Fibroblast of gingiva (primary cell): Measurements from ENCODE around the gene GNB1L.

ENCODE experiments used
- DNase-seq: peaks from one replicate; pipeline ENCODE4 v3.0.0-alpha.2; 2011; ENCODE audit warnings: low read depth

The GNB1L gene

DNA sequence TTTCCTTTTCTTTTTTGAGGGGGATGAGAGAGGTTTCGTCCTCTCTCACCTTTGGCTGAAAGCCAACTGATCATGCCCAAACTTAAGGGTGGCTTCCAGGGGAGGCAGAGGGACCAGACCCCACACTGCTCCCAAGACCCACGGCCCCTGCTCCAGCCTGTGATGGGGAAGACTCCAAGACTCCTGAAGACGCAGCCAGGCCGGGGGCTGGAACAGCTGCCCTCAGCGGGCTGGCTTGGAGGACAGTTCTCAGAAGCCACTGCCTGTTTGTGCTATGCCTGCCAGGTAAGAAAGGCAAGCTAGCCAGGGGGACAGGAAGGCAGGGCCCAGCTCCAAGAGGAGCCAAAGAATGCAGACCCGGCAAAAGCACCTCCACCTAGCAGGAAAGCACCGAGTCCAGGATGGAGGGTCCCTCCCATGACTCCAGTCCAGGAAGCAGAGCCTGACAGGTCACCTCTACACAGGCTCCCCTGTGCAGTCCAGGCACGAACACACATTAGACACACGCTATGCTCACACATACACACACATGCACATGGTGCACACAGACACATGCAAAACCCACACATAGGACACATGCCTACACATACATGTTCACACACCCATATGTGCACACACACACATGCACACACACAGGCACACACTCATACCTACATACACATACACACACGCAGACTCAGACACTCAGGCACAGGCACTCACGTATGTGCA, 31.3 kb downstream of the GNB1L start:
- DNase-seq, result no peak

DNA sequence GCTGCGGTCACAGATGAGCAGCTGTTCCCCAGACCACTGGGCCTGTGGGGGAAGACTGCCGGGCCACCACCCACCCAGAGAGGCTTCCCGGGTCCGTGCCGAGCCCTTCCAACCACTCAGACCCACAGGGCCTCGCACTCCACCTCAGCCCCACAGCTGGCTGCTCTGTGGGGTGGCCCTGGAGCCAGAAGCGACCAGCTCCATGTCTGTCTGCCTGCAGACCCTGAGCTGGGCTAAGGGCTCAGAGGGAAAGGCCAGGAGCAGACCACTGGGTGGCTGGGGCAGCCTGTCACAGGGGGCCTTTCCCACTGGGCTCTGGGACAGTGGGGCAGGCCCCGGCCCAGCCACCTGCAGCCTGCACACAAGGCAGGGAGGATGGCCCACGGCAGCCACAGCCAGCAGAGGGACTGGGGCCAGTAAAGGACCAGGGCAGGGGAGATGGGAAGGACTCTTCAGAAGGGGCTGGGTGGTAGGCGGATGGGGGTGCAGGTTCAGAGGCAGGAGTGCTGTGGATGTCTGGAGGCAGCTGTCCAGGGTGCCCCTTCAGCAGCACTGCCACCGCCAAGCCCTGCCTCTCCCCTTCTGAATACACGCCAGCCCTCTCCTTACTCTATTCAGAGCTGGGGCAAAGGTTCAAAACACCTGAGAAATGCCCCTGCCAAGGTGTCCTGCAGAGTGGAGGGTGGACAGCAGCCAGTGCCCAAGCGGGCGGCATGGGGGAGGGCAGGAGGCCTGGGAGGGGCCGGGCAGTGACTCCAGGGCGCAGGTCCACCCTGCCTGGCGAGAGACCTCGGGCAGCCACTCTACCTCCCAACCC, 32.2 kb downstream of the GNB1L start:
- DNase-seq, result no peak

DNA sequence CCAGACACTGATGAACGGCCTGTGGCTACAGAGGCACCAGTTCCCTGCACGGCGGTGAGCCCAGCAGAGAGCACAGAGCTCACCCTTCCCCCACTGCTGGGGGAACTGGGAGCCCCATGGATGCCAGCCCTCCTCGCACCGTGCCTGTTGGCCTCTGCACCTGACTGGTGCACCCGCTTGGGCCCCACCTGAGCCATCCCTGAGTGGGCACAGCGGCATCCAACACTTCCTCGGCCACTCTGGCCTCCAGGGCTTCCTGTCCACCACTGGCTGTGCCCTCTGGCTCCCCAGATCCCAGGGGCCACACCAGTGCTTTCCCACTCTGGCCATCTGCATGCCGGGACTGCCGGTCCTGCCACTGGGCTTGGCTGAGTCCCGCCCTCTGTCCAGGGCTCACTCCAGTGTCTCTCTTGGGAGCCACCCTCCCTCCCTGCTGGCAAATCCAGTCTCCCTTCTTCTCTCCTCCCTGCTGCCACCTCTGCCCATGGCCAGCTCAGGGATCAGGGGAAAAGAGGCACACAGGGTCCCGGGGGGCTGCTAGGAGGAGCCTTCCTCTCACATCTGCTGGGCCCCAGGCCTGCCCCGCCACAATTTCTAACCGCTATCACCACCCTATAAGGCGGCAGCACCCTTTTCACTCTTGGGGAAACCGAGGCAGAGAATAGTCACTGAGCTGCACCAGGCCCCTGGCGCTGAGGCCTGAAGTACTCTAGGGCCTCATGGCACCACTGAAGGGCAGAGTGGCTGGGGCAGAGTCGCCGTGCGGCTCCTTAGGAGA, 33.0 kb downstream of the GNB1L start:
- DNase-seq, result no peak

DNA sequence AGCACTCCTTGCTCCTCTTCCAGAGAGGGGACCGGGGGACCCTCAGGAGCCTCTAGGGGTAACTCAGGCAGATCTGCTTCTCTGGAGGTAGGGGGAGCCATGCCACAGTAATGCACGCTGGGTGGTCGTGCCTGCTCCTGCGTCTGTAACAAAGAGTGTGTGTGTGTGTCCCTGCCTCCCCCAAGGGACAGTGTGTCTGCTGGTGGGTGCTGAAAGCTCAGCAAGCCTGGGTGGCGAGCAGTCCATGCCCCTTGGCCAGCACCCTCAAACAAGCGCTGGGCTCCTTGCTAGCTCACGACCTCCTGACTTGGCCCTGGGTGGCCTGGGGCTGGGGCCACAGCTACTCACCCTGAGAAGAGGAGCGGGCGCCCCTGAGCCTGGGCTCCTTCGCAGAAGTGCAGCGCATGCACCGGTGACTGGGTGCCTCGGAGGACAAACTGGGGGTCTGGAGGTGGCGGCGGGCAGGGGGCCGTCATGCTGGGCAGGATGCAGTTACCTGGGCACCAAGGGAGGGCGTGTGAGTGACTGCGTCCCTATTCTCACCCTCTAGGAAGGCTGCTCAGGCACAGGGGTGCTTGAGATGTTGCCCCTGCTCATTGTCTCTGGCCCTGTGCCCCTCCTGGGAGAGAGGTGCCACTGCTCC, 33.7 kb downstream of the GNB1L start:
- no peak for DNase-seq

DNA sequence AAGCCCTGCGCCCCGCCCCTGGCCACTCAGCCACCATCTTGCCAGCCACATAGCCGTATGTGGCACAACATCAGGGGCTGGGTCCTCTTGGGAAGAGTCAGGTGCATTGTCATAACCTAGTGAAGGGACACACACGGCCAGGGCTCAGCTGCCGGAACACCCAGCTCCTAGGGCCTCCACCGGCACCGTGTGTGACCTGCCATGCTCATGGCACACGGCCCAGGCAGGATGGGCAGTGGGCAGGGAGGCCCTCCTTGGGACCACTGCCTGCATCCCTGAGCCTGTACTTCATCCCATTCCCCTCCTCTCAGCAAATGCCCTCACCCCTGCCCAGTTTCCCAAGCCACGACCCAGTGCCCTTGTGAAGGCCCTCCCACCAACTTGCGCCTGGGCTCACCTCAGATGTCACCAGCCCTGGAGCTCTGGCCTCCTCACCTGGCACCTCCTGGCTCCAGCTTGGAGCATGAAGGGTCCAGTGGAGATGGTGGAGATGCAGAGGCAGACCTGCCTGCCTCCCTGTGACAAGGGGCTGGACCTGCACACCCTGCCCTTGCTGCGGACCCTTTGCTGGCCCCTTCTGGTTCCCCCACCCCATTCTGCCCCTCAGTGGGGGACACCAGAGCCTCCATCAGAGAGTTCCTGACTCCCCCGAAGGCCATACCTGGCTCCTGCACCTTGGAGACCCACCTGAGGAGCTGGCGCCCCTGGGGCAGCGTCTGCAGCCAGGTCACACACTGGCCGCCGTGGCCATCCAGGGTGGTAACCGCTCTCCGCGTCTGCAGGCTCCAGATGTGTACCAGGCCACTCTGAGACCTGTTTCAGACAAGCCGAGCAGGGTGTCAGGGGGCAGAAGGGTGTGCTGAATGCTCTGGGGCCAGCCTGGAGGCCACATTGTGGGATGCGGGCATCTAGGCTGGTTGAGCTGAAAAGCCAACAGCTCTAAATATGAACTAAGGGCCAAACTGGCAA, 34.5 kb downstream of the GNB1L start:
- no peak for DNase-seq

DNA sequence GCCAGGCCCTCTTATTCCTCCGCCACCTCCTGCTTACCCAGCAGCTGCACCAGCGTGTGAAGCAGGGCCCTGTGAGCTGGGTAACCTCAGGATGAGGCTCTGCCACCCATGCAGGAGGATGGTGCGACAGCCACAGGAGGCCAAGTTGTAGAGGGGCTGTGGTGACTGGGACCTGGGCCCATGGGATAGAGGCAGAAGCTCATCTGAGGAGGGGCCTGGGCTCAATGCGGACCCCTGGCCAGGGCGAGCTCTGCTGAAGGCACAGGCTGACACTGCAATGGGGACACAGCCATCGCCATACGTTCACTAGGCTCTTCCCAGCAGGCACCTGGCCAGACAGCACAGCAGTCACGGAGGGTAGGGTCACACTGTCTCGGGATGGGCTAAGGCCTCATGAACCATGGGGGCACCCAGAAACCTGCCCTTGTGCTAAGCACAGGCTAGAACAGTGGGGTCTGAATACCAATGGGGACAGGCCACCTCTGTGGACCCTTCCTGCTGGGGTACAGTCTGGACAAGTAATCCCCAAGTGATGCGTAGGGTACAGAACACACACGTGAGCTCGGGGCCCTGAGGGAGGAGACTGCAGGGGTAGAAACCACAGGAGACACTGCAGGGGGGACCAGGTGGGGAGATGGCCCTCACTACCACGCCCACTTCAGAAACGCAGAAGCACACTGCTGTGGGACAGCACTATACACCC, 35.3 kb downstream of the GNB1L start:
- no peak for DNase-seq

DNA sequence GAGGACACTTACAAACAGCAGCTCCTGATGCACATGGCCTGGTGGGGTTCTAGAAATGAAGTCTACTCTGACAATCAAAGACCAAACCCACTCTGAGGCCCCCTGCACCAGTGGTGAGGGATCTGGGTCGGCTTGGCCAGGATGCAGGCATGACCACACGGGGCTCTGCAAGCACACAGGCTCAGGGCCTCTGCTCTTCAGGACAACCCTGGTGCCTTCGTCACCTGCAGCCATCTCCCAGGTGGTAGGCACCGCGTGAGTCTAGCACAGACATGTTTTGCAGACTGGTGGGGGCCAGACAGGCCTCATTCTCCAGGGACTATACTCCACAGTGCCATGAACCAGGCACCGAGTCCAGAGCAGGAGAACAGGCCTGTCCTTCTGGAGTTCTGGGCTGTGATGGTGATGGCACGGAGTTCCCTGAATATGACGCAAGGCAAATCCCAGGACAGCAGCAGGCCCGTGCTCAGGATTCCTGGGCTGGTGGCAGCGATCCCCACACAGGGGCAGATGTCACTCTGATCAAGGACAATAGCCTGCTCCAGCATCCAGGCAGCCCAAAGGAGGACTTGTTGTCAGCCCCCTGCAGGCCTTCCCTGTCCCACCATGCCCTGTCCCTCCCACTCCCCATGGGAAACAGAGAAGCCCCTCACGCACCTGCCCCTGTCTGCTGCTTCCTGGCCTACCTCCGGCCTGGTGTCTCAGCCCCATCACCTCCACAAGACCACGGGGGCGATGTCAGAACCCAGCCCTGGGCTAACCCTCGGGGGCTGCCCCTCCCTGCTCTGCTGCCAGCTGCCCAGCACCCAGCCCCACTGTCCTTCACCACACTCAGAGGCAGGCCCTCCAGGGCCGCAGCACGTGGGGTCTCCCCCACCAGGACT, 36.1 kb downstream of the GNB1L start:
- DNase-seq, result no peak

DNA sequence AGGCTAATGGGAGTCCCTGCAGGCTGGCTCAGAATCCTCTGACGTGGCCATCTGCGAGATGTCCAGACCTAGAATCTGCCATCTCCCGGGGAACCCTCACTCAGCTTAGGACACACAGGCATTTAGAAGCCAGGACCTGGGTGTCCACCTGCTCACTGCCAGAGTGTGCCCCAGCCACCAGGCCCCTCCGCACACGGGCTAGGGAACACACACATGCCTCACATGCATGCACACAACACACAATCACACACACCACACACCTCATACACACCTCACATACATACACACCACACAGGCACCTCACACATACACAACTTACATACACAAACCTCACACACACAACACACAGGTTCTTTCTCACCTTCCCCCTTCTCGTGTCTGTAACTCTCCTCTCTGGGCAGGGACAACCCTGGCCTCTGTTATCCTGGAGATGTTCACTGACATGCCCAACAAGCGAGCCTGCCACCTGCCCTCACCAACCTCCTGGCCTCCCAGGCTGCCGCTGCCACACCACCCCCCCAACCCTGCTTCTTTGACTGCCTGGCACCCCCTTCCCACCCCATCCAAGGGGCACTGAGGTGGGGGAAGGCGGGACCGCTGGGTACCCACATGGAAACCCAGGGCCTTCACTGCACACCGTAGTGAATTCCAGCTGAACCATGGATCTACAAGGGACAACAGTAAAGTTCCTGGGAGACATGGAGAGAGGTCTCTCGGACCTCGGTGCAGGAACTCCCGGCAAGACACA, 38.1 kb downstream of the GNB1L start:
- DNase-seq, result no peak

DNA sequence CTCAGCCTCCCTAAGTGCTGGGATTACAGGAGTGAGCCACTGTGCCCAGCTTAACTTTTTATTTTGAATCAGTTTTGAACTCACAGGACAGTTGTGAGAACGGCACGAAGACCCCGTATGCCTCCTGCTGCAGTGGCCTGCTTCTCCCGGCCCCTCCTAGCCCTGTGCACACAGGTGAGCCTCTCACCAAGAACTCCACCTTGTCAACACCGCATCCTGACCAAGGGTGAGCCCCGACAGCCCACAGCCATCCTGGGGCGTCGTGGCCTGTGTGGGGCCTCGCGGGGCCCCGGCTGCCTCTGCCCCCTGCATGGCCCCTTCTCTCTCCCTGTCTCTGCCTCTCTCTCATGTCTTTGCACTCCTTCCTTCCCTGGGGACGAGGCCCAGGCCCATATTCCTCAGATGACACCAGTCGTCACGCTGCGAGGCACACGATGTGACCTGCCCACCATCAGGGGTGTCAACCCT, 38.8 kb downstream of the GNB1L start:
- DNase-seq, result no peak

DNA sequence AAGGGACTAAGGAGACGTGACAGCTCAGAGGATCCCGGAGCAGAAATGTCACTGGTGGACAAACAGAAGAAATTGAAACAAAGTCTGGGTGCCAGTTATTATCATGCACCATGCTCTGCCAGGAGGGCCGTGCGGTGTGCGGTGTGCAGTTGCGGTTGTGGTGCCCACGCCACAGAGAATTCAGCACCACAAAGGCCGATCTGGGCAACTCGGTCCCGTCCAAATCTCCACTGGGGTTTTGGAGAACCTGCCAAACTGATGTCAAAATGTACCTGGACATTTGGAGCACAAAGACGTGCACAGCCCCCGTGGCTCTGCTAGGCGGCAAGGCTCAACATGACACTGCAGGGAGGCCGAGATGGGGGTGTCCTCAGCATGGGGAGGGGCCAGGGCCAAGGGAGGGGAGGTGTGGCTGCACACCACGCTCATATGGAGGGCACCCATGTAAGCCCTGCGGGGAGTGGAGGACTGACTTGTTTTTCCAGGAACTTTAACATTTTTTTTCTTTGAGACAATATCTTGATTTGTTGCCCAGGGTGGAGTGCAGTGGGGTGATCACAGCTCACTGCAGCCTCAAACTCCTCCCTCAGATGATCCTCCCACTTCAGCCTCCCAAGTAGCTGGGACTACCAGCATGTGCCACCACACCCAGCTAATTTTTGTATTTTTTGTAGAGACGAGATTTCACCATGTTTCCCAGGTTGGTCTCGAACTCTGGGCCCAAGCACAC, 39.4 kb downstream of the GNB1L start:
- DNase-seq, result no peak

DNA sequence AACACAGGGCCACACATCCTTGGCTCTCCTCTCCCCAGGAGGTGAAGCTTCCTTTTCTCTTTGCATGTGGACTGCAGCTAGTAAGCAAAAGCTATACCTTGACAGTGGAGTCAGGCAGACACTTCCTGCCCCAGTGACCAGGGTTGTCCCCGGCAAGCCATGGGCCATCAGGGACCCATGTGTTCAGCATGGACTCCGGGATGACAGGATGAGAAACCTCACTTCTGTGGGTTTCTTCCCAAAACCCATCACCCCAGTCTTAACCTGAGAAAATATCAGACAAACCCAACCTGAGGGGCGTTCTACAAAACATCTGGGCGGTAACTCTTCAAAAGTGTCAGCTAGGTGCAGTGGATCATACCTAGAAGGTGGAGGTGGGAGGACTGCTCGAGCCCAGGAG, 40.2 kb downstream of the GNB1L start:
- DNase-seq, result no peak

DNA sequence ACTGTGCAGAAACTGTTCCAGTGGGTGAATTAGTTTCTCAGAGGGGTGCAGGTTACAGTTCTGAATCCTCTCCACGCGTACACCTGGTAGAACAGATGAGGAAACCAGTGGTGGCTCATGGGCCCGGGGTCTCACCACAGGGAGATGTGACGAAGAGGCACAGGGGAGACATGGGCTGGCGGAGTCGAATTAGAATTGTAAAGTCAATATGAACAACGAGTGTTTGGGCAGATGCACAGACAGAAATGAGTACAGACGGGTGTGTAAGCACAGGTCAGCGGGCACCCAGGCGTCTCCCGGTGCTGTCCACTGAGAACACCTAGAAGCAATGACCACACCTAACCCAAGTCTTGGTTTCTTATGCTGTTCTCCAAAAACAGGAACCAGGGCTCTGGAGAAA, 41.8 kb downstream of the GNB1L start:
- DNase-seq, result no peak

DNA sequence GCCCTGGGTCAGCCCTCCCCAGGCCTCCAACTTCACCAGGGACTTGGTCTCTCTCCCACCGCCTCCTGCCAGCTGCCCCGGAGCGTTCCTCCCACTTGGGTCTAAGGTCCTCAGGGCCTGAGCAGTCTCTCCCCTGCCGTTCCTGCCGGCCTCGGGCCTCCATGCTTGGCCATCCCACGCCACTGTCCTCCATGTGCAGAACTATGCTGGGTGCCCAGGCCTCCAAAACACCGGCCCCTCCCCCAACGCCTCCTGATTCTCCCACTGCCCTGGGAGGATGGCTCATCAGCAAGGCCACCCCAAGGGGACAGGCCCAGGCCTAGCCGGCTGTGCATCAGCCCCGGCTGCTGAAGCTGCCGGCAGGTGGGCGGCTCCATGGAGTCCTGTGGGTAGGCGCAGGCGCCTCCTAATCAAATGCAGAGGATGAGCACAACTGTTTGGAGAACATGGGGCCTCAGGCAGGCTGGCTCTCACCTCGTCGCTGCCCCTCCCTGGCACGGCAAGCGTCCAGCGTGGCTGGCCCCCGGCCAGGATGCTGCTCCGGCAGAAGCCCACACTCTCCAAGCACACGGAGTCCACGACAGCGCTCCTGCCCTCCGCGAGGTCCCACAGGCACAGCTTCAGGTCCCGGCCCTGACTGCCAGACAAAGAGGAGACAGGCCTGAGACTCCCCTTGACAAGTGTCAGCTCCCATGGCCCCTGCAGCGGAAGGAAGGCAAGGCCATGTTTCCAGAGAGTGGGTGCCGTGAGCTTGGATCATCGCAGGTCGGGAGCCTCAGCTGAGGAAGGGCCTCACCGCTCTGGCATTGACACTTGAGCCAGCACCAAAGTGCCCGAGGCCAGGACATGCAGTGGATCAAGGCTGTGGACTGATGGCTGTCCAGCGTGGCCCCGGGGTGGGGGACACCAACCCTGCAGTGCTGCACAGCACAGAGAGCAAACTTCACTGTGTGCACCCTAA, 42.6 kb downstream of the GNB1L start:
- no peak for DNase-seq

DNA sequence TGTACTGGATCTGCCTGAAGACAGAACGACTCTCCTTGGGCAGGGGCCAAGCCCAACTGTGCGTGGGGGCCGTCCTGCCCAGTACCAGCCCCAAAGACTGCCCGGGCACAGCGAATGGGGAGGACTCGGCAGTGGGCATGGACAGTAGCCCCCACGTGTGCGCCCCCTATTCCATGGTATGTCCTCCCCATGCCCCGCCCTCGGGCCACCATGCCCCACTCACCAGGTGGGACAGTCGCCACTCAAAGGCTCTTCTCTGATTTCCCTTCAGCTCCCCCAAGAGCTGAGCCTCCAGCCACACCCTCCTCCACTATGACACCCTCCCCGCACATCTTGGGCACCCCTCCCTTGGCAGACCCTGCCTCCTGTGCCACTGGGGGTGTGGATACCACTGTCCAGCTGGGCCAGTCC, 43.5 kb downstream of the GNB1L start:
- DNase-seq, result no peak

DNA sequence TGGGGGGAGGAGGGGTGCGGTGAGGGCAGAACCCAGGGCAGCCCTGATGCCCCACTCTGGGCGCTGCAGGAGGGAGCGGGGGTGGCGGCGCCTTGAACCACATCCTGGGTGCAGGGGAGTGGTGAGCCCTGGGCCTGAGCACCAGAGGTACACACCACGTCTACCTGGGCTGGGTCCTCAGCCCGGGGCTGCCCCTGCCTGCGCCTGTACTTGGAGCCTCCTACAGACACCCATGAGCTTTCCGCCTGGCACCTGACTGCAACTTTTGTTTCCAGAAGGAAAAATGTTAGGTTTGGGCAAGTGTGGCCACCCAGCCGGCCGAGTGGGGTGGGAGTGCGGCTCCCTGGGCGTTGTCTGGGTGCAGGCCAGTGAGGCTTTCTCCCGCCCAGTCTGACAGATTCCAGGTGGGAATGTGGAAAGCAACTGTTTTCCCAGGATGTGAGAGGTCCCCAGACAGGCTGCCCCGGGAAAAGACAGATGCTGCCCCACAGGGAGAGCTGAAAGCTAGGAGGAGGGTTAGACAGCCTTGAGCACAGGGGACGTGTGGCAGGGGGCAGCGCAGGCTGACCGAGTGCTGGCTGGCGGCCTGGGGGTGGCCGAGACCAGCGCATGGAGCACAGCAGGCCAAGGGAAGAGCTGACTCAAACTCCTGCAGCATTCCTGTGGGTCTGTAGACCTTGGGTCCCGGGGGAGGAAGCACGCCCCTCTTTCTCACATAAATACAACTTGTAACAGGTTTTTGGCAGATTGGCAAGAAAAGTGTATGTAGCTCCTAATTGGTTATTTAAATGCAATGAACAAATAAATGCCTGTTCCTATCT, 44.1 kb downstream of the GNB1L start:
- DNase-seq, result no peak

DNA sequence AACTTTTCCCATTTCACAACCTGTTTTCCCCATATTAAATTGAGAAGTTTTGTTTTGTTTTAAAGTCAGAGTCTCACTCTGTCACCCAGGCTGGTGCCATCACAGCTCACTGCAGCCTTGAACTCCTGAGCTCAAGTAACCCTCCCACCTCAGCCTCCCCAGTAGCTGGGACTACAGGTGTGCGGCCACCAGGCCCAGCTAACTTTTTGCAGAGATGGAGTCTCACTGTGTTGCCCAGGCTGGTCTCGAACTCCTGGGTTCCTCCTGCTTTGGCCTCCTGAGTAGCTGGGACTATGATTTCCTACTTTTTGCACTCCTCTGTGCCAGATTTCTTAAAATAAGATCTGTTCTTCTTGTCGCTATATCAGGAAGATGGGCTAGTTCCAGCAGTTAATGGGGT, 44.9 kb downstream of the GNB1L start:
- DNase-seq, result no peak
